SK-N-SH treated with all-trans-retinoic acid at 6 μM for 48 hours (cell line): ENCODE results near the gene FSIP1.

Experiments
- ATAC-seq: fragments of 200-7000 bp; cut with Tn5 transposase; 3 replicates; pipeline ENCODE4 v1.9.1; 2020; ENCODE audit warnings: mild to moderate bottlenecking, moderate library complexity
- ARNTL ChIP-seq: fragments of 450-650 bp; formaldehyde crosslinking; IDR thresholded peaks from 2 replicates; pipeline ENCODE4 v1.5.0; 2020; ENCODE audit warnings: low read depth, mild to moderate bottlenecking, moderate library complexity, borderline replicate concordance
- BACH2 ChIP-seq: fragments of 250-450 bp; sonication (Bioruptor Pico); IDR thresholded peaks from 2 replicates; pipeline ENCODE4 v1.9.0; 2021; ENCODE audit warnings: mild to moderate bottlenecking, borderline replicate concordance
- CREB5 ChIP-seq: fragments of 250-450 bp; sonication (Bioruptor Pico); IDR thresholded peaks from 2 replicates; pipeline ENCODE4 v1.5.1; 2020; ENCODE audit warnings: low read depth, mild to moderate bottlenecking, moderate library complexity
- CSDC2 ChIP-seq: fragments of 250-450 bp; sonication (Bioruptor Pico); IDR thresholded peaks from 2 replicates; pipeline ENCODE4 v1.5.0; 2020; ENCODE audit warnings: mild to moderate bottlenecking, moderate library complexity
- ESRRG ChIP-seq: fragments of 250-450 bp; sonication (Bioruptor Pico); IDR thresholded peaks from 2 replicates; pipeline ENCODE4 v1.6.1; 2021; ENCODE audit warnings: mild to moderate bottlenecking
- GLIS3 ChIP-seq: fragments of 250-450 bp; sonication (Bioruptor Pico); IDR thresholded peaks from 2 replicates; pipeline ENCODE4 v1.5.0; 2020; ENCODE audit warnings: mild to moderate bottlenecking, moderate library complexity
- ISL1 ChIP-seq: fragments of 250-450 bp; sonication (Bioruptor Pico); IDR thresholded peaks from 2 replicates; pipeline ENCODE4 v2.1.2; 2022; ENCODE audit warnings: mild to moderate bottlenecking, moderate library complexity
- OSR1 ChIP-seq: fragments of 250-450 bp; sonication (Bioruptor Pico); IDR thresholded peaks from 2 replicates; pipeline ENCODE4 v1.8.0; 2022; ENCODE audit warnings: moderate library complexity, mild to moderate bottlenecking, inconsistent platforms
- POU6F1 ChIP-seq: fragments of 250-450 bp; sonication (Bioruptor Pico); IDR thresholded peaks from 2 replicates; pipeline ENCODE4 v1.8.0; 2021; ENCODE audit warnings: low read depth, mild to moderate bottlenecking, moderate library complexity, borderline replicate concordance
- PPARA ChIP-seq: fragments of 250-450 bp; sonication (Bioruptor Pico); IDR thresholded peaks from 2 replicates; pipeline ENCODE4 v1.5.0; 2020; ENCODE audit warnings: mild to moderate bottlenecking, borderline replicate concordance
- RARB ChIP-seq: fragments of 250-450 bp; sonication (Bioruptor Pico); IDR thresholded peaks from 2 replicates; pipeline ENCODE4 v1.8.0; 2021; ENCODE audit warnings: mild to moderate bottlenecking, moderate library complexity
- SNAI2 ChIP-seq: fragments of 250-450 bp; sonication (Bioruptor Pico); IDR thresholded peaks from 2 replicates; pipeline ENCODE4 v1.5.0; 2020; ENCODE audit warnings: mild to moderate bottlenecking, moderate library complexity
- TOX ChIP-seq: fragments of 250-450 bp; sonication (Bioruptor Pico); IDR thresholded peaks from 2 replicates; pipeline ENCODE4 v1.8.0; 2021; ENCODE audit warnings: mild to moderate bottlenecking, moderate library complexity, borderline replicate concordance
- TSHZ2 ChIP-seq: fragments of 250-450 bp; sonication (Bioruptor Pico); IDR thresholded peaks from 2 replicates; pipeline ENCODE4 v1.5.0; 2020; ENCODE audit warnings: mild to moderate bottlenecking, moderate library complexity
- ZC3H10 ChIP-seq: fragments of 250-450 bp; sonication (Bioruptor Pico); IDR thresholded peaks from 2 replicates; pipeline ENCODE4 v1.5.1; 2021; ENCODE audit warnings: mild to moderate bottlenecking, moderate library complexity
- ZFP3 ChIP-seq: fragments of 250-450 bp; sonication (Bioruptor Pico); IDR thresholded peaks from 2 replicates; pipeline ENCODE4 v1.5.0; 2020; ENCODE audit warnings: mild to moderate bottlenecking, moderate library complexity
- ZFP30 ChIP-seq: fragments of 450-650 bp; formaldehyde crosslinking; IDR thresholded peaks from 2 replicates; pipeline ENCODE4 v1.5.0; 2022; ENCODE audit warnings: mild to moderate bottlenecking, moderate library complexity
- ZNF565 ChIP-seq: fragments of 450-650 bp; formaldehyde crosslinking; conservative IDR thresholded peaks from 2 replicates; pipeline ENCODE4 v1.5.0; 2020; ENCODE audit warnings: low read depth, mild to moderate bottlenecking, moderate library complexity
- ZNF70 ChIP-seq: fragments of 450-650 bp; formaldehyde crosslinking; IDR thresholded peaks from 2 replicates; pipeline ENCODE4 v1.5.0; 2020; ENCODE audit warnings: mild to moderate bottlenecking, moderate library complexity

FSIP1 gene

GRCh38 chr15:39666677-39667076 is 116.0 kb downstream of the FSIP1 start:
- ATAC-seq = peak; percentile 72
- no peak for TF ChIP-seq ZFP3
- TF ChIP-seq ISL1 = no peak
- no peak for TF ChIP-seq TSHZ2 (CRISPR knock-in tag)
- no peak for TF ChIP-seq ZC3H10 (CRISPR knock-in tag)
- no peak for TF ChIP-seq TOX (CRISPR knock-in tag)
- TF ChIP-seq SNAI2 (CRISPR knock-in tag) = no peak
- no peak for TF ChIP-seq BACH2 (CRISPR knock-in tag)
- no peak for TF ChIP-seq PPARA (CRISPR knock-in tag)
- TF ChIP-seq OSR1 (CRISPR knock-in tag) = no peak
- TF ChIP-seq POU6F1 (CRISPR knock-in tag) = no peak
- TF ChIP-seq ZNF565 (CRISPR knock-in tag) = no peak
- TF ChIP-seq CREB5 (CRISPR knock-in tag) = no peak
- TF ChIP-seq ARNTL (CRISPR knock-in tag) = no peak
- TF ChIP-seq ZNF70 (CRISPR knock-in tag) = no peak
- no peak for TF ChIP-seq GLIS3
- no peak for TF ChIP-seq RARB (CRISPR knock-in tag)
- no peak for TF ChIP-seq ZFP30 (CRISPR knock-in tag)
- TF ChIP-seq CSDC2 = no peak
- TF ChIP-seq ESRRG = no peak
- TF ChIP-seq, all 23 proteins: peak for 0

GRCh38 chr15:39665629-39666250 is 116.9 kb downstream of the FSIP1 start:
- TF ChIP-seq OSR1 (CRISPR knock-in tag) (no peak), ESRRG (no peak), ZNF70 (CRISPR knock-in tag) (no peak), BACH2 (CRISPR knock-in tag) (no peak), RARB (CRISPR knock-in tag) (no peak), ZC3H10 (CRISPR knock-in tag) (no peak), POU6F1 (CRISPR knock-in tag) (no peak), TSHZ2 (CRISPR knock-in tag) (no peak), TOX (CRISPR knock-in tag) (no peak), CREB5 (CRISPR knock-in tag) (no peak), ZFP3 (no peak), PPARA (CRISPR knock-in tag) (no peak)
- no peak for ATAC-seq
